ENCODE data around the gene RAB11FIP4.

DNA sequence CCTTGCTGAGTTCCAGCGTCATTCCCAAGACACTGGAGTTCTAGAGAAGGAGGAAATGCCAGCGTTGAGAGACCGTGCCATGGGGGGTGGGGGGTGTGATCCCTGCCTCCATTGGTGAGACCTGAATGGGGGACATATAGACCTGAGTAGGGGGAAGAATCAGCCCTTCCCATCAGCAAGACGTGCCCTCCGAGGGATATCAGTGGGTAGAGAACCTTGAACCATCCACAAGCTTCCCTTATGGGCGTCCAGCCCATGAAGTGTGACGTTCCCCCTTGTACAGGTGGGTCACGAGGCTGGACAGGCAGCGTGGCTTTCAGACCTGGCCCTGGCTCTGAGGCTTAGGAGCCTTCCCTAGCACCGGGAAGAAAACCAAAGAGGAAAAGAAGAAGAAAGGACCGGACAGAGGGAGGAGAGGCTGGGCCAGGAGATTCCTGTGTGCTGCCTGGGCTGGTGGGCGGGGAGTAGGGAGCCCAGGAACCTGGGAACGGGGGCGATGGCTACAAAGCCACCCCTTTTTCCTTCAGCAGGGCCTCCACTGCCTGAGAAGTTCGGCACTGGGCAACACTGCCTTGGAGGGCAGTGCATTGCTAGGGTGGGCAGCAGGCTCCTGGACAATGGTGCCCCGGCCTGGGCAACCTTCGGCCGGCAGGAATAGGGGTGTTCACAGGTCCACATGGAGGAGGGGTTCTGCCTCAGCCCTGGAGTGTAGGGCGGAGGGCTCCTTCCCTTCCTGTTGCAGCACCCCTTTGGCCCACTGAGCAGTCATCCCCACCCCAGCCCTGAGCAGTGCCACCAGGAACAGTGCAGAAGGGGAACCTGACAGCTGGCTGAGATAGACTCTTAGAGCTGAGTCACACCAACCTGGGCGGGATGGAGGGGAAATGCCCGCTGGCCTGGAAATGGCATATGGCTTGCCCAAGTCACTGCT is 7.2 kb downstream of the RAB11FIP4 start:
- TF ChIP-seq NFYB (CRISPR knock-in tag; conservative IDR thresholded peaks at IDR 0.05; ENCODE audit: low read depth) (no peak), RELA (CRISPR knock-in tag; IDR thresholded peaks at IDR 0.05; ENCODE audit: borderline replicate concordance) (no peak), TEAD4 (CRISPR knock-in tag; IDR thresholded peaks at IDR 0.05) (no peak), NR3C1 (CRISPR knock-in tag; conservative IDR thresholded peaks at IDR 0.05; ENCODE audit: low read depth) (no peak), NR2C2 (CRISPR knock-in tag; IDR thresholded peaks at IDR 0.05) (no peak), ZNF121 (CRISPR knock-in tag; IDR thresholded peaks at IDR 0.05) (no peak)
- TF ChIP-seq, protein P1, sequence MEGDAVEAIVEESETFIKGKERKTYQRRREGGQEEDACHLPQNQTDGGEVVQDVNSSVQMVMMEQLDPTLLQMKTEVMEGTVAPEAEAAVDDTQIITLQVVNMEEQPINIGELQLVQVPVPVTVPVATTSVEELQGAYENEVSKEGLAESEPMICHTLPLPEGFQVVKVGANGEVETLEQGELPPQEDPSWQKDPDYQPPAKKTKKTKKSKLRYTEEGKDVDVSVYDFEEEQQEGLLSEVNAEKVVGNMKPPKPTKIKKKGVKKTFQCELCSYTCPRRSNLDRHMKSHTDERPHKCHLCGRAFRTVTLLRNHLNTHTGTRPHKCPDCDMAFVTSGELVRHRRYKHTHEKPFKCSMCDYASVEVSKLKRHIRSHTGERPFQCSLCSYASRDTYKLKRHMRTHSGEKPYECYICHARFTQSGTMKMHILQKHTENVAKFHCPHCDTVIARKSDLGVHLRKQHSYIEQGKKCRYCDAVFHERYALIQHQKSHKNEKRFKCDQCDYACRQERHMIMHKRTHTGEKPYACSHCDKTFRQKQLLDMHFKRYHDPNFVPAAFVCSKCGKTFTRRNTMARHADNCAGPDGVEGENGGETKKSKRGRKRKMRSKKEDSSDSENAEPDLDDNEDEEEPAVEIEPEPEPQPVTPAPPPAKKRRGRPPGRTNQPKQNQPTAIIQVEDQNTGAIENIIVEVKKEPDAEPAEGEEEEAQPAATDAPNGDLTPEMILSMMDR (IDR thresholded peaks at IDR 0.05) = no peak

Measured in WTC11 (cell line).